Breast epithelium (tissue), 4 donors: Measurements from ENCODE around the gene ARHGAP15. TPM values are rescaled to one million over a fixed set of nuclear protein-coding genes. Genes with fewer than 3 reads are reported as not detected.

ENCODE experiments used
- DNase-seq, 2 donors: peaks; one replicate each; pipeline ENCODE4 v3.0.0-alpha.2; 2019; ENCODE audit warnings: low spot score in 2 of 2
- H3K27ac ChIP-seq, 2 donors: fragments of 200-600 bp; sonication (generic) in 1 of 2; one replicate each; pipeline ENCODE4 v1.5.1; 2016 to 2019; ENCODE audit warnings: mild to moderate bottlenecking in 1 of 2
- H3K27me3 ChIP-seq, 2 donors: fragments of 200-600 bp; sonication (generic) in 1 of 2; one replicate each; pipeline versions ENCODE4 v1.5.1 to v1.6.0; 2017 to 2019; ENCODE audit warnings: control low read depth in 1 of 2, mild to moderate bottlenecking in 1 of 2
- H3K36me3 ChIP-seq: fragments of 200-600 bp; one replicate; pipeline ENCODE4 v1.5.1; 2019
- H3K4me1 ChIP-seq, 2 donors: fragments of 200-600 bp; sonication (generic); one replicate each; pipeline ENCODE4 v1.5.1; 2016 to 2019; ENCODE audit warnings: control low read depth in 1 of 2
- H3K4me3 ChIP-seq, 3 donors: fragments of 200-600 bp; sonication (generic); 1 replicate in 2 of 3; 2 replicates in 1 of 3; pipeline ENCODE4 v1.5.1; 2016 to 2019; ENCODE audit warnings: mild to moderate bottlenecking in 3 of 3, moderate library complexity in 2 of 3
- H3K9me3 ChIP-seq, 2 donors: fragments of 200-600 bp; sonication (generic) in 1 of 2; one replicate each; pipeline ENCODE4 v1.5.1; 2016 to 2019; ENCODE audit warnings: control low read depth in 1 of 2
- POLR2A ChIP-seq: fragments of 450-650 bp; IDR thresholded peaks from one replicate; pipeline ENCODE4 v1.6.1; 2016; ENCODE audit warnings: antibody characterized with exemption, mild to moderate bottlenecking, moderate library complexity
- POLR2AphosphoS5 ChIP-seq, 3 donors: sonication (generic); formaldehyde crosslinking; IDR thresholded peaks; one replicate each; pipeline ENCODE4 v1.6.1; 2017; ENCODE audit warnings: antibody characterized with exemption in 3 of 3
- intact Hi-C: fragments of 100-400 bp; cut with DNase I; formaldehyde crosslinking; loops from one replicate; pipeline ENCODE4 v1.15.1; 2023; ENCODE audit warnings: low total_unique reads
- total RNA-seq, 3 donors: library from RNA; depleted of rRNA; stranded (reverse); fragments of >200 nt; gene quantifications; one replicate each; pipeline ENCODE4 v1.1.0, GENCODE V29; 2016
- TF ChIP-seq, protein P1 (sequence below), 3 donors: fragments of 450-650 bp; IDR thresholded peaks; one replicate each; pipeline ENCODE4 v1.5.1; 2016 to 2017; ENCODE audit warnings: antibody characterized with exemption in 3 of 3, mild to moderate bottlenecking in 3 of 3, moderate library complexity in 3 of 3

ARHGAP15 gene
- total RNA-seq, 3 donors from 2014 or later, result 8.9 to 13.4 (median 10.7) TPM

- Histone ChIP-seq H3K4me1 (no peaks in the 10 kb centered on the region), H3K27me3 (no peaks in the 10 kb centered on the region), H3K27ac (no peak overlapping the region), H3K36me3 (no peaks in the 10 kb centered on the region), H3K9me3 (no peaks in the 10 kb centered on the region), H3K4me3 (no peak overlapping the region)
- TF ChIP-seq POLR2AphosphoS5 (IDR thresholded peaks at IDR 0.05) (no peak), POLR2A (no peak)
- TF ChIP-seq, protein P1, sequence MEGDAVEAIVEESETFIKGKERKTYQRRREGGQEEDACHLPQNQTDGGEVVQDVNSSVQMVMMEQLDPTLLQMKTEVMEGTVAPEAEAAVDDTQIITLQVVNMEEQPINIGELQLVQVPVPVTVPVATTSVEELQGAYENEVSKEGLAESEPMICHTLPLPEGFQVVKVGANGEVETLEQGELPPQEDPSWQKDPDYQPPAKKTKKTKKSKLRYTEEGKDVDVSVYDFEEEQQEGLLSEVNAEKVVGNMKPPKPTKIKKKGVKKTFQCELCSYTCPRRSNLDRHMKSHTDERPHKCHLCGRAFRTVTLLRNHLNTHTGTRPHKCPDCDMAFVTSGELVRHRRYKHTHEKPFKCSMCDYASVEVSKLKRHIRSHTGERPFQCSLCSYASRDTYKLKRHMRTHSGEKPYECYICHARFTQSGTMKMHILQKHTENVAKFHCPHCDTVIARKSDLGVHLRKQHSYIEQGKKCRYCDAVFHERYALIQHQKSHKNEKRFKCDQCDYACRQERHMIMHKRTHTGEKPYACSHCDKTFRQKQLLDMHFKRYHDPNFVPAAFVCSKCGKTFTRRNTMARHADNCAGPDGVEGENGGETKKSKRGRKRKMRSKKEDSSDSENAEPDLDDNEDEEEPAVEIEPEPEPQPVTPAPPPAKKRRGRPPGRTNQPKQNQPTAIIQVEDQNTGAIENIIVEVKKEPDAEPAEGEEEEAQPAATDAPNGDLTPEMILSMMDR (IDR thresholded peaks at IDR 0.05), result no peak
- intact Hi-C loops, result no loop called here
- no peak for DNase-seq
Observed at GRCh38 chr2:143282684-143283083, 153.5 kb downstream of the ARHGAP15 start.

DNA sequence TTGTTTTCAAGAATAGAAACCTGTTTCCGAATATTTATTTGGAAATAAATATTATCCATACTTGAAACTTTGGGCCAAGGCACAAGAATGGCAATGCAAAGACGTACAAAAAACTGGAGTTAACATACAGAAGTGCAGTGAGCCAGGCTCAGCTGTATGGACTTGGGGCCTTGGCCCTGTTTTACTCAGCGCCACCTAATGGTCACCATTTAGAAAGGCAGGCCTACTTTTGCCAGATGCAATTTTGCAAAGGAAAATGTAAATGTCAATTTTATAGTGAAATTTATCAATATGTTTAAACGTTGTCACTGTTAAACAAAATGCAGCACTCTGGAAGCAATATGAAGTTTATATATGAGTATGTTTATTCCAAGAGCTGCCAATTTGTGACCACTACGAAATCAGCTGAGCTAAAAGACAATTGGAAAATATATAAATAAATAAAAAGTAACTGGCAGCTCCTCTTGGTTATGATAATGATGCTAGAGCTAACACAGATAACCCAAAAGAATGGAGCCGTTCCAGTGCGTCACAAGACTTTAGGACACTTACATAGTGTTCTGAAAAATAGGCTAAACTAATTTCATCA, 155.0 kb downstream of the ARHGAP15 start:
- DNase-seq, result no peak
- intact Hi-C loops, result no loop called here
- Histone ChIP-seq H3K9me3 (no peaks in the 10 kb centered on the region), H3K27ac (no peak overlapping the region), H3K4me1 (no peaks in the 10 kb centered on the region), H3K36me3 (no peaks in the 10 kb centered on the region), H3K27me3 (no peaks in the 10 kb centered on the region), H3K4me3 (no peak overlapping the region)
- TF ChIP-seq, protein P1 (IDR thresholded peaks at IDR 0.05), result no peak
- TF ChIP-seq POLR2AphosphoS5 (IDR thresholded peaks at IDR 0.05) (no peak), POLR2A (no peak)

- DNase-seq, result no peak
- H3K4me3 ChIP-seq, result no peak overlapping the region
- H3K27ac ChIP-seq, result no peak overlapping the region
- H3K9me3 ChIP-seq, result no peaks in the 10 kb centered on the region
- no peak for TF ChIP-seq POLR2A
- TF ChIP-seq POLR2AphosphoS5 (IDR thresholded peaks at IDR 0.05), result no peak
- TF ChIP-seq, protein P1 (IDR thresholded peaks at IDR 0.05), result no peak
- no peaks in the 10 kb centered on the region for H3K27me3 ChIP-seq
- intact Hi-C loops, result no loop called here
- no peaks in the 10 kb centered on the region for H3K36me3 ChIP-seq
- no peaks in the 10 kb centered on the region for H3K4me1 ChIP-seq
Observed at GRCh38 chr2:143289025-143289424, 159.8 kb downstream of the ARHGAP15 start.

- no peak overlapping the region for H3K4me3 ChIP-seq
- H3K27ac ChIP-seq, result no peak overlapping the region
- intact Hi-C loops, result no loop called here
- no peaks in the 10 kb centered on the region for H3K4me1 ChIP-seq
- H3K9me3 ChIP-seq, result no peaks in the 10 kb centered on the region
- DNase-seq, result no peak
- TF ChIP-seq, protein P1 (IDR thresholded peaks at IDR 0.05), result no peak
- TF ChIP-seq POLR2A (no peak), POLR2AphosphoS5 (IDR thresholded peaks at IDR 0.05) (no peak)
- H3K36me3 ChIP-seq, result no peaks in the 10 kb centered on the region
- H3K27me3 ChIP-seq, result no peaks in the 10 kb centered on the region
Observed at GRCh38 chr2:143290221-143290620, 161.0 kb downstream of the ARHGAP15 start.

DNA sequence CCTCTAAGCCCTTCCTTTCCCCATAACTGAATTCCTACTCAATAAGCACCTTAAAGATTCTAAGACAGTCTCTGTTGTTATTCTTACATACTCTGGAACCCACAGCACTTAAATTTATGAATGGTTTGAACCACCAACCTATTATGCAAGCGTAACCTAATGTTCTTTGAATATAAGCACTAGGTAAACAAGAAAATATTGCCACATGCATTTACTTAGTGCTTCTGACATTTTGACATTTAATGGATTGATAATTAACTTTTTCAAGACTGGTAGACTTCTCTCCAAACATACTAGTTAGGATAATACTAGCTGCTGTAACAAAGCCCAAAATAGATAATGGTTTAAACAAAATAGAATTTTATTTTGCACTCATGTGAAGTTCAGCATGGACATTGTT, 164.8 kb downstream of the ARHGAP15 start:
- intact Hi-C loops, result no loop called here
- H3K4me1 ChIP-seq, result no peaks in the 10 kb centered on the region
- H3K9me3 ChIP-seq, result no peaks in the 10 kb centered on the region
- no peaks in the 10 kb centered on the region for H3K27me3 ChIP-seq
- H3K27ac ChIP-seq, result no peak overlapping the region
- TF ChIP-seq POLR2A (no peak), POLR2AphosphoS5 (IDR thresholded peaks at IDR 0.05) (no peak)
- no peak for DNase-seq
- H3K4me3 ChIP-seq, result no peak overlapping the region
- H3K36me3 ChIP-seq, result no peaks in the 10 kb centered on the region

GRCh38 chr2:143296089-143296488, 166.9 kb downstream of the ARHGAP15 start:
- Histone ChIP-seq H3K36me3 (no peaks in the 10 kb centered on the region), H3K4me3 (no peak overlapping the region), H3K27me3 (no peaks in the 10 kb centered on the region), H3K27ac (no peak overlapping the region), H3K4me1 (no peaks in the 10 kb centered on the region), H3K9me3 (no peaks in the 10 kb centered on the region)
- TF ChIP-seq, protein P1 (IDR thresholded peaks at IDR 0.05), result no peak
- no peak for TF ChIP-seq POLR2A
- TF ChIP-seq POLR2AphosphoS5 (IDR thresholded peaks at IDR 0.05), result no peak
- DNase-seq, result no peak
- intact Hi-C loops, result no loop called here
